Anterior cingulate cortex (tissue), 58 donors: Measurements from ENCODE around the gene LACRT.
"Not testable (repeated sequence)": the region's sequence is repeated elsewhere in the genome, so short reads cannot be mapped to it uniquely, and the experiment has no call there.

Source experiments
- DNase-seq, 58 donors: peaks; one replicate each; lab custom pipeline; 2025; lab: John Stamatoyannopoulos, UW

Gene LACRT

GRCh38 chr12:54634795-54635194 lies at the start of gene LACRT:
LACRT (minus strand) TSS chr12:54634895; CDS start chr12:54634841, 54 bp downstream.
- no peak for DNase-seq

- DNase-seq: no peak
Observed at GRCh38 chr12:54683398-54683797, 48.7 kb upstream of the LACRT start.

GRCh38 chr12:54682674-54683073 lies 48.0 kb upstream of the LACRT start:
- DNase-seq: no peak

- no peak for DNase-seq
Observed at GRCh38 chr12:54680374-54680773, 45.7 kb upstream of the LACRT start.

- DNase-seq: no peak
Observed at GRCh38 chr12:54678131-54678530, 43.4 kb upstream of the LACRT start.

- no peak for DNase-seq
Observed at GRCh38 chr12:54667945-54668344, 33.2 kb upstream of the LACRT start.

GRCh38 chr12:54666008-54666407 lies 31.3 kb upstream of the LACRT start:
- no peak for DNase-seq

GRCh38 chr12:54665022-54665635 lies 30.4 kb upstream of the LACRT start:
- not testable (repeated sequence) for DNase-seq

- no peak for DNase-seq
Observed at GRCh38 chr12:54663603-54664002, 28.9 kb upstream of the LACRT start.

GRCh38 chr12:54662026-54662425 lies 27.3 kb upstream of the LACRT start:
- DNase-seq: no peak

GRCh38 chr12:54661048-54661447 lies 26.4 kb upstream of the LACRT start:
- no peak for DNase-seq

GRCh38 chr12:54660320-54660962 lies 25.7 kb upstream of the LACRT start:
- DNase-seq: peak in 2 of 58 donors; percentile 6 to 9

- no peak for DNase-seq
Observed at GRCh38 chr12:54658306-54659264, 23.9 kb upstream of the LACRT start.

GRCh38 chr12:54657105-54657607 lies 22.5 kb upstream of the LACRT start:
- DNase-seq: no peak

GRCh38 chr12:54654926-54655325 lies 20.2 kb upstream of the LACRT start:
- DNase-seq: peak in 10 of 58 donors; percentile 3 to 38 (median 19)

GRCh38 chr12:54653025-54653424 lies 18.3 kb upstream of the LACRT start:
- DNase-seq: no peak

GRCh38 chr12:54650889-54651288 lies 16.2 kb upstream of the LACRT start:
- DNase-seq: no peak

- no peak for DNase-seq
Observed at GRCh38 chr12:54650409-54650808, 15.7 kb upstream of the LACRT start.

- no peak for DNase-seq
Observed at GRCh38 chr12:54649825-54650224, 15.1 kb upstream of the LACRT start.

- no peak for DNase-seq
Observed at GRCh38 chr12:54648265-54648664, 13.6 kb upstream of the LACRT start, which contains the start of gene DCD. DCD (minus strand) TSS chr12:54648365; CDS start chr12:54648303, 62 bp downstream.

- no peak for DNase-seq
Observed at GRCh38 chr12:54641554-54641953, 6.9 kb upstream of the LACRT start.
